LNCaP clone FGC (cell line): ENCODE data around the gene KIRREL3.

Experiments
- DNase-seq: peaks from one replicate; pipeline ENCODE4 v3.0.0-alpha.2; 2011; ENCODE audit warnings: low read depth
- H3K4me3 ChIP-seq: 2 replicates; pipeline ENCODE4 v1.5.1; 2011; ENCODE audit warnings: mild to moderate bottlenecking, low read depth, low read length, control low read depth
- CTCF ChIP-seq: IDR thresholded peaks from 2 replicates; pipeline ENCODE4 v1.5.1; 2012; ENCODE audit warnings: mild to moderate bottlenecking; ENCODE audit not compliant: control insufficient read depth, insufficient read depth; ENCODE audit errors: extremely low read depth

The KIRREL3 gene

DNA sequence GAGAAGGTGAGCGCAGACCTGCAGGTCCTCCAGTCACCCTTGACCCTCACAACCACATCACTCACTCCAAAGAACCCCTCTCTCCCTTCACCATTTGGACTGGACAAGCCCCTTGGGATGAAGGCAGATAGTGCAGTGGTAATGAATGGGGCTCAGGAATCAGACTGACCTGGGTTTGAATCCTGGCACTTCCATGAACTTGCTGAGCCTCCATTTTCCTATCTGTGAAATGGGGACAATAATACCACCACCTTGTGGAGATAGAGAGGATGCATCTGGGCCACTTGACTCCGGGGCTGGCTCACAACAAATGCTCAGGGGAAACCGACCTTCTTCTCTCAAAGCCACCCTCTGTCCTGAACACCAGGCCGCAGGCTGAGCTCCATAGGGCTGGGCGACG lies 467.0 kb downstream of the KIRREL3 start:
- no peak for DNase-seq
- H3K4me3 ChIP-seq, result no peak overlapping the region
- TF ChIP-seq CTCF, result no peak

- DNase-seq, result no peak
- TF ChIP-seq CTCF, result no peak
Measured at GRCh38 chr11:126530416-126530815, 470.2 kb downstream of the KIRREL3 start.

GRCh38 chr11:126529037-126529436 lies 471.5 kb downstream of the KIRREL3 start:
- no peak for TF ChIP-seq CTCF
- no peak for DNase-seq
- no peak overlapping the region for H3K4me3 ChIP-seq

More at GRCh38 chr11:126530416-126530815, 470.2 kb downstream of the KIRREL3 start:
- H3K4me3 ChIP-seq, result no peak overlapping the region

DNA sequence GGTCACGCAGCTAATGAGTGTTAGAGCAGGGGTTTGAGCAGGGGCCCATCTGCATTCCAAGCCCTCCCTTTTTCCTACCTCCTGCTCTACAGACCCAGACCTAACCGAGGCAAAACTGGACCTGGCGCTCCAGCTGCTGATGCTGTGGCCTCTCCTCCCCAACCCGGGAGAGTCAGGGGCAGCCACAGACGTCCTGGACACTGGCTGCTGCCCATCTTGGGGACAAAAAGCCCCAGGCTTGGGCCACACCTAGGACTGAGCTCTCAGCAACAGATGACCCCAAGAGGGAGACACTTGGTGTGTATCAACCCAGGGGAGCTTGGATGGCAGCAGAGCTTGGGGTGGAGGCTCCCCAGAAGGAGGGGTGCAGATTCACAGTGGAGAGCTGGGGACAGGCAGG lies 472.5 kb downstream of the KIRREL3 start:
- TF ChIP-seq CTCF, result no peak
- no peak overlapping the region for H3K4me3 ChIP-seq
- no peak for DNase-seq

- DNase-seq, result no peak
Measured at GRCh38 chr11:126527651-126528050, 472.9 kb downstream of the KIRREL3 start.

DNA sequence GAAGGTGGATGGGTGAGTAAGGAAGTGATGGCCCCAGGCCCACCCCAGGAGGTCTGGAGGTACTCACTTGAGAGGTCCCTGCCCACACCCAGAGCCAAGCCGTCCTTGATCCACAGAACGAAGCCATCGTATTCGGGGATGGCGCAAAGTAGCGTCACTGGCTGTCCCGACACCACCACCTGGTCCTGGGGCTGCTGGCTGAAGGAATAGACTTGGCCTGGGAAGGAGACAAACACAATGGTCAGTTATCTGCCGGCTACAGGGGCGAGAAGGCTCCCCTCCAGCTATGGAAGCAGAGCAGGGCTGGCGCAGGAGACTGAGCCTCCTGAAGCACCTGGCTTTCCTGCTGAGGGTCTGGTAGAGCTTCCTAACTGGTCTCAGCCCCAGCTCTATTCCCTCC lies 474.1 kb downstream of the KIRREL3 start:
- DNase-seq, result no peak
- H3K4me3 ChIP-seq, result no peak overlapping the region
- no peak for TF ChIP-seq CTCF

More at GRCh38 chr11:126527651-126528050, 472.9 kb downstream of the KIRREL3 start:
- no peak overlapping the region for H3K4me3 ChIP-seq
- TF ChIP-seq CTCF, result no peak

DNA sequence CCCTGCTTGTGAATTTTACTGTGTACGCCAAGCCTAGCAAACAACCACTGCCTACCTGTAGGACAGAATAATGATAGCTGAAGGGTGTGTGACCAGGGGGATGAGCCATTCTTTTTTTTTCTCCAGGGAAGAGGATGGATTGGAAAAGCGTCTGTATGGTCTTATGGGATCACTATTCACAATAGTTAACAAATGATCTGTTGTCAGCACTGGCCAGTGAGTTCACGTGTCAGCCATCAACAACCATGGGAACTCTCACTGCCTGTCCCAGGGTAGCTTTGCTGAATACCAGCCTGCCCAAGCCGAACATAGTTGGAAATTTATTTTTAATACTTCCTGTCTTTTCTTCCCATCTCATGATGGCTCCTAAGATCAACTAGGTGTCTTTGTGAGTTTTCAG lies 474.9 kb downstream of the KIRREL3 start:
- no peak for TF ChIP-seq CTCF
- H3K4me3 ChIP-seq, result no peak overlapping the region
- DNase-seq, result no peak
